ENCODE results near the gene INPP5A.

DNA sequence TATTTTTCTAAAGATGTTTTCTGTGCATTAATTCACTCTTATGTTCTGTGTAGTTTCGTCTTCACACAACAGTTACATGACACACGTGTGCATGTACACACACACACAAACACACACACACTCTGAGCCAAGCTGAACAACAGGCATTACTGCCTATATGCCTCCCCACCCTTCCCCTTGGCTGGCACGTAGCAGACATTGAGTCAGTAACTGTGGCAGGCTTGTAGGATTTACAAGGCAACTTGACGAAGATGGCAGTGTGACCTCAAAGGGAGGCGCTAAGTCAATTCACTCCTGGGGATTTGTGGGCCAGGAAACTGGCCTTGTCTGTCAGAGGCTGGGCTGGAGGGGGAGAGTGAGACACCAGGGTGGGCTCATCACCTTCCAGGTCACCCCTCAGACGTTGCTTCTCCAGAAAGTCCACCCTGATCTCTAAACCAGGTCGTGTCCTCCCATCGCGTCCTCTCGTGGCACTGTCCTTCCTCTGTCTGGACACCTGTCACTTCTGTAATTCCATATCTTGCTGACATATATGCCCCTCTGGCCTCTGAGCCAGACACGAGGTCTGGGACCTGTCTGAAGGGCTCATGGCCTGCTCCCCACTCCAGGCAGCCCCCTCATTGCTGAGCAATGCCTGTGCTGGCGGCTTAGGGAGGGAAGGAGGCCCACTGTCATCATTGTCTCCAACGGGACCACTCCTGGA is 41.1 kb upstream of the INPP5A start:
- TF ChIP-seq, protein P1, sequence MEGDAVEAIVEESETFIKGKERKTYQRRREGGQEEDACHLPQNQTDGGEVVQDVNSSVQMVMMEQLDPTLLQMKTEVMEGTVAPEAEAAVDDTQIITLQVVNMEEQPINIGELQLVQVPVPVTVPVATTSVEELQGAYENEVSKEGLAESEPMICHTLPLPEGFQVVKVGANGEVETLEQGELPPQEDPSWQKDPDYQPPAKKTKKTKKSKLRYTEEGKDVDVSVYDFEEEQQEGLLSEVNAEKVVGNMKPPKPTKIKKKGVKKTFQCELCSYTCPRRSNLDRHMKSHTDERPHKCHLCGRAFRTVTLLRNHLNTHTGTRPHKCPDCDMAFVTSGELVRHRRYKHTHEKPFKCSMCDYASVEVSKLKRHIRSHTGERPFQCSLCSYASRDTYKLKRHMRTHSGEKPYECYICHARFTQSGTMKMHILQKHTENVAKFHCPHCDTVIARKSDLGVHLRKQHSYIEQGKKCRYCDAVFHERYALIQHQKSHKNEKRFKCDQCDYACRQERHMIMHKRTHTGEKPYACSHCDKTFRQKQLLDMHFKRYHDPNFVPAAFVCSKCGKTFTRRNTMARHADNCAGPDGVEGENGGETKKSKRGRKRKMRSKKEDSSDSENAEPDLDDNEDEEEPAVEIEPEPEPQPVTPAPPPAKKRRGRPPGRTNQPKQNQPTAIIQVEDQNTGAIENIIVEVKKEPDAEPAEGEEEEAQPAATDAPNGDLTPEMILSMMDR (IDR thresholded peaks at IDR 0.05), result no peak
- no peak for TF ChIP-seq POLR2A (IDR thresholded peaks at IDR 0.05)
